PC-3 (cell line): ENCODE data around the gene SPDEF.

ENCODE experiments used
- EZH2 ChIP-seq: fragments of 300-600 bp; sonication (generic); IDR thresholded peaks from one replicate; pipeline ENCODE4 v1.6.1; 2017; ENCODE audit warnings: antibody characterized with exemption, mild to moderate bottlenecking, low read length; ENCODE audit not compliant: unreplicated experiment
- EZH2phosphoT487 ChIP-seq: fragments of 300-600 bp; sonication (generic); IDR thresholded peaks from 2 replicates; pipeline ENCODE4 v1.6.1; 2018; ENCODE audit warnings: mild to moderate bottlenecking, antibody characterized with exemption, low read length, borderline replicate concordance
- TF ChIP-seq, protein P1 (sequence below): fragments of 300-600 bp; sonication (generic); conservative IDR thresholded peaks from 2 replicates; pipeline ENCODE4 v1.5.1; 2017; ENCODE audit warnings: antibody characterized with exemption, low read depth, mild to moderate bottlenecking, low read length

GRCh38 chr6:34574647-34575293 is 18.6 kb upstream of the SPDEF start:
- TF ChIP-seq, protein P1, sequence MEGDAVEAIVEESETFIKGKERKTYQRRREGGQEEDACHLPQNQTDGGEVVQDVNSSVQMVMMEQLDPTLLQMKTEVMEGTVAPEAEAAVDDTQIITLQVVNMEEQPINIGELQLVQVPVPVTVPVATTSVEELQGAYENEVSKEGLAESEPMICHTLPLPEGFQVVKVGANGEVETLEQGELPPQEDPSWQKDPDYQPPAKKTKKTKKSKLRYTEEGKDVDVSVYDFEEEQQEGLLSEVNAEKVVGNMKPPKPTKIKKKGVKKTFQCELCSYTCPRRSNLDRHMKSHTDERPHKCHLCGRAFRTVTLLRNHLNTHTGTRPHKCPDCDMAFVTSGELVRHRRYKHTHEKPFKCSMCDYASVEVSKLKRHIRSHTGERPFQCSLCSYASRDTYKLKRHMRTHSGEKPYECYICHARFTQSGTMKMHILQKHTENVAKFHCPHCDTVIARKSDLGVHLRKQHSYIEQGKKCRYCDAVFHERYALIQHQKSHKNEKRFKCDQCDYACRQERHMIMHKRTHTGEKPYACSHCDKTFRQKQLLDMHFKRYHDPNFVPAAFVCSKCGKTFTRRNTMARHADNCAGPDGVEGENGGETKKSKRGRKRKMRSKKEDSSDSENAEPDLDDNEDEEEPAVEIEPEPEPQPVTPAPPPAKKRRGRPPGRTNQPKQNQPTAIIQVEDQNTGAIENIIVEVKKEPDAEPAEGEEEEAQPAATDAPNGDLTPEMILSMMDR = no peak
- TF ChIP-seq EZH2phosphoT487 (no peak), EZH2 (no peak)
